SK-N-SH (cell line): ENCODE data around the gene S100A4.
"Not testable (repeated sequence)": the region's sequence is repeated elsewhere in the genome, so short reads cannot be mapped to it uniquely, and the experiment has no call there.

ENCODE experiments used
- RAD21 ChIP-seq: IDR thresholded peaks from 2 replicates; pipeline ENCODE4 v1.6.1; 2012; ENCODE audit warnings: mild to moderate bottlenecking, low read length
- RFX5 ChIP-seq: IDR thresholded peaks from 2 replicates; pipeline ENCODE4 v1.6.1; 2012; ENCODE audit warnings: mild to moderate bottlenecking, improper control_type of control experiment, low read length
- TAF1 ChIP-seq: IDR thresholded peaks from 2 replicates; pipeline ENCODE4 v1.6.1; 2012; ENCODE audit warnings: low read depth, mild to moderate bottlenecking, low read length, moderate library complexity, borderline replicate concordance
- TF ChIP-seq, protein P1 (sequence below): fragments of 200-600 bp; sonication (generic); IDR thresholded peaks from 2 replicates; pipeline ENCODE4 v1.6.1; 2017; ENCODE audit warnings: antibody characterized with exemption, mild to moderate bottlenecking, moderate library complexity
- TF ChIP-seq, protein P2 (sequence below): fragments of 150-350 bp; IDR thresholded peaks from 2 replicates; pipeline ENCODE4 v1.6.1; 2017; ENCODE audit warnings: antibody characterized with exemption, low read length, low read depth, borderline replicate concordance
- TF ChIP-seq, protein P3 (sequence below): IDR thresholded peaks from 2 replicates; pipeline ENCODE4 v1.4.0; 2012; ENCODE audit warnings: low read depth
- TF ChIP-seq, protein P4 (sequence below): IDR thresholded peaks from 2 replicates; pipeline ENCODE4 v1.6.1; 2012; ENCODE audit warnings: mild to moderate bottlenecking, low read depth, low read length, moderate library complexity
- TF ChIP-seq, protein P5 (sequence below): fragments of 150-350 bp; IDR thresholded peaks from 2 replicates; pipeline ENCODE4 v1.6.1; 2016; ENCODE audit warnings: mild to moderate bottlenecking, low read depth, low read length

DNA sequence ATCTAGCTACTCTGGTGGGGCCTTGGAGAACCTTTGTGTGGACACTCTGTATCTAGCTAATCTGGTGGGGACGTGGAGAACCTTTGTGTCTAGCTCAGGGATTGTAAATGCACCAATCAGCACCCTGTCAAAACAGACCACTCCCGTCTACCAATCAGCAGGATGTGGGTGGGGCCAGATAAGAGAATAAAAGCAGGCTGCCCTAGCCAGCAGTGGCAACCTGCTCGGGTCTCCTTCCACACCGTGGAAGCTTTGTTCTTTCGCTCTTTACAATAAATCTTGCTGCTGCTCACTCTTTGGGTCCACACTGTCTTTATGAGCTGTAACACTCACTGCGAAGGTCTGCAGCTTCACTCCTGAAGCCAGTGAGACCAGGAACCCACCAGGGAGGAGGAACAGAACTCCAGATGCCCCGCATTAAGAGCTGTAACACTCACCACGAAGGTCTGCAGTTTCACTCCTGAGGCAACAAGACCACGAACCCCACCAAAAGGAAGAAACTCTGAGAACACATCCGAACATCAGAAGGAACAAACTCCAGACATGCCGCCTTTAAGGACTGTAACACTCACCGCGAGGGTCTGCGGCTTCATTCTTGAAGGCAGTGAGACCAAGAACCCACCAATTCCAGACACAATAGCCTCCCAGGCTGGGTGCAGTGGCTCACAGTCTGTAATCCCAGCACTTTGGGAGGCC lies 23.1 kb downstream of the S100A4 start:
- TF ChIP-seq RAD21, RFX5, TAF1: not testable (repeated sequence)
- TF ChIP-seq, protein P1, sequence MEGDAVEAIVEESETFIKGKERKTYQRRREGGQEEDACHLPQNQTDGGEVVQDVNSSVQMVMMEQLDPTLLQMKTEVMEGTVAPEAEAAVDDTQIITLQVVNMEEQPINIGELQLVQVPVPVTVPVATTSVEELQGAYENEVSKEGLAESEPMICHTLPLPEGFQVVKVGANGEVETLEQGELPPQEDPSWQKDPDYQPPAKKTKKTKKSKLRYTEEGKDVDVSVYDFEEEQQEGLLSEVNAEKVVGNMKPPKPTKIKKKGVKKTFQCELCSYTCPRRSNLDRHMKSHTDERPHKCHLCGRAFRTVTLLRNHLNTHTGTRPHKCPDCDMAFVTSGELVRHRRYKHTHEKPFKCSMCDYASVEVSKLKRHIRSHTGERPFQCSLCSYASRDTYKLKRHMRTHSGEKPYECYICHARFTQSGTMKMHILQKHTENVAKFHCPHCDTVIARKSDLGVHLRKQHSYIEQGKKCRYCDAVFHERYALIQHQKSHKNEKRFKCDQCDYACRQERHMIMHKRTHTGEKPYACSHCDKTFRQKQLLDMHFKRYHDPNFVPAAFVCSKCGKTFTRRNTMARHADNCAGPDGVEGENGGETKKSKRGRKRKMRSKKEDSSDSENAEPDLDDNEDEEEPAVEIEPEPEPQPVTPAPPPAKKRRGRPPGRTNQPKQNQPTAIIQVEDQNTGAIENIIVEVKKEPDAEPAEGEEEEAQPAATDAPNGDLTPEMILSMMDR: not testable (repeated sequence)
- TF ChIP-seq, protein P2, sequence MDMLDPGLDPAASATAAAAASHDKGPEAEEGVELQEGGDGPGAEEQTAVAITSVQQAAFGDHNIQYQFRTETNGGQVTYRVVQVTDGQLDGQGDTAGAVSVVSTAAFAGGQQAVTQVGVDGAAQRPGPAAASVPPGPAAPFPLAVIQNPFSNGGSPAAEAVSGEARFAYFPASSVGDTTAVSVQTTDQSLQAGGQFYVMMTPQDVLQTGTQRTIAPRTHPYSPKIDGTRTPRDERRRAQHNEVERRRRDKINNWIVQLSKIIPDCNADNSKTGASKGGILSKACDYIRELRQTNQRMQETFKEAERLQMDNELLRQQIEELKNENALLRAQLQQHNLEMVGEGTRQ: not testable (repeated sequence)
- TF ChIP-seq, protein P3, sequence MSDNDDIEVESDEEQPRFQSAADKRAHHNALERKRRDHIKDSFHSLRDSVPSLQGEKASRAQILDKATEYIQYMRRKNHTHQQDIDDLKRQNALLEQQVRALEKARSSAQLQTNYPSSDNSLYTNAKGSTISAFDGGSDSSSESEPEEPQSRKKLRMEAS: not testable (repeated sequence)
- TF ChIP-seq, protein P4, sequence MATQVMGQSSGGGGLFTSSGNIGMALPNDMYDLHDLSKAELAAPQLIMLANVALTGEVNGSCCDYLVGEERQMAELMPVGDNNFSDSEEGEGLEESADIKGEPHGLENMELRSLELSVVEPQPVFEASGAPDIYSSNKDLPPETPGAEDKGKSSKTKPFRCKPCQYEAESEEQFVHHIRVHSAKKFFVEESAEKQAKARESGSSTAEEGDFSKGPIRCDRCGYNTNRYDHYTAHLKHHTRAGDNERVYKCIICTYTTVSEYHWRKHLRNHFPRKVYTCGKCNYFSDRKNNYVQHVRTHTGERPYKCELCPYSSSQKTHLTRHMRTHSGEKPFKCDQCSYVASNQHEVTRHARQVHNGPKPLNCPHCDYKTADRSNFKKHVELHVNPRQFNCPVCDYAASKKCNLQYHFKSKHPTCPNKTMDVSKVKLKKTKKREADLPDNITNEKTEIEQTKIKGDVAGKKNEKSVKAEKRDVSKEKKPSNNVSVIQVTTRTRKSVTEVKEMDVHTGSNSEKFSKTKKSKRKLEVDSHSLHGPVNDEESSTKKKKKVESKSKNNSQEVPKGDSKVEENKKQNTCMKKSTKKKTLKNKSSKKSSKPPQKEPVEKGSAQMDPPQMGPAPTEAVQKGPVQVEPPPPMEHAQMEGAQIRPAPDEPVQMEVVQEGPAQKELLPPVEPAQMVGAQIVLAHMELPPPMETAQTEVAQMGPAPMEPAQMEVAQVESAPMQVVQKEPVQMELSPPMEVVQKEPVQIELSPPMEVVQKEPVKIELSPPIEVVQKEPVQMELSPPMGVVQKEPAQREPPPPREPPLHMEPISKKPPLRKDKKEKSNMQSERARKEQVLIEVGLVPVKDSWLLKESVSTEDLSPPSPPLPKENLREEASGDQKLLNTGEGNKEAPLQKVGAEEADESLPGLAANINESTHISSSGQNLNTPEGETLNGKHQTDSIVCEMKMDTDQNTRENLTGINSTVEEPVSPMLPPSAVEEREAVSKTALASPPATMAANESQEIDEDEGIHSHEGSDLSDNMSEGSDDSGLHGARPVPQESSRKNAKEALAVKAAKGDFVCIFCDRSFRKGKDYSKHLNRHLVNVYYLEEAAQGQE: not testable (repeated sequence)
- TF ChIP-seq, protein P5, sequence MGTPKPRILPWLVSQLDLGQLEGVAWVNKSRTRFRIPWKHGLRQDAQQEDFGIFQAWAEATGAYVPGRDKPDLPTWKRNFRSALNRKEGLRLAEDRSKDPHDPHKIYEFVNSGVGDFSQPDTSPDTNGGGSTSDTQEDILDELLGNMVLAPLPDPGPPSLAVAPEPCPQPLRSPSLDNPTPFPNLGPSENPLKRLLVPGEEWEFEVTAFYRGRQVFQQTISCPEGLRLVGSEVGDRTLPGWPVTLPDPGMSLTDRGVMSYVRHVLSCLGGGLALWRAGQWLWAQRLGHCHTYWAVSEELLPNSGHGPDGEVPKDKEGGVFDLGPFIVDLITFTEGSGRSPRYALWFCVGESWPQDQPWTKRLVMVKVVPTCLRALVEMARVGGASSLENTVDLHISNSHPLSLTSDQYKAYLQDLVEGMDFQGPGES: not testable (repeated sequence)
